ENCODE measurements around the gene CAPZB. TPM values are rescaled to one million over a fixed set of nuclear protein-coding genes. Genes with fewer than 3 reads are reported as not detected.

CAPZB gene
- total RNA-seq, 1 donor from 2014 or later, result 291 TPM

GRCh38 chr1:19327301-19327700 is 158.0 kb downstream of the CAPZB start:
- H3K4me3 Mint-ChIP-seq, result no peak overlapping the region
- no peaks in the 10 kb centered on the region for H3K27me3 Mint-ChIP-seq
- no peaks in the 10 kb centered on the region for H3K9me3 Mint-ChIP-seq
- H3K36me3 Mint-ChIP-seq (ENCODE audit: low read depth), result no peaks in the 10 kb centered on the region
- DNase-seq, result no peak
- intact Hi-C loops (cut with micrococcal nuclease), result no loop called here
- no peaks in the 10 kb centered on the region for H3K4me1 Mint-ChIP-seq
- H3K27ac Mint-ChIP-seq, result no peak overlapping the region

- Mint-ChIP-seq H3K27me3 (no peaks in the 10 kb centered on the region), H3K4me3 (no peak overlapping the region), H3K9me3 (no peaks in the 10 kb centered on the region), H3K4me1 (no peaks in the 10 kb centered on the region), H3K36me3 (ENCODE audit: low read depth) (no peaks in the 10 kb centered on the region), H3K27ac (no peak overlapping the region)
- intact Hi-C loops (cut with micrococcal nuclease), result no loop called here
- DNase-seq, result no peak
Observed at GRCh38 chr1:19326748-19327065, 158.6 kb downstream of the CAPZB start.

DNA sequence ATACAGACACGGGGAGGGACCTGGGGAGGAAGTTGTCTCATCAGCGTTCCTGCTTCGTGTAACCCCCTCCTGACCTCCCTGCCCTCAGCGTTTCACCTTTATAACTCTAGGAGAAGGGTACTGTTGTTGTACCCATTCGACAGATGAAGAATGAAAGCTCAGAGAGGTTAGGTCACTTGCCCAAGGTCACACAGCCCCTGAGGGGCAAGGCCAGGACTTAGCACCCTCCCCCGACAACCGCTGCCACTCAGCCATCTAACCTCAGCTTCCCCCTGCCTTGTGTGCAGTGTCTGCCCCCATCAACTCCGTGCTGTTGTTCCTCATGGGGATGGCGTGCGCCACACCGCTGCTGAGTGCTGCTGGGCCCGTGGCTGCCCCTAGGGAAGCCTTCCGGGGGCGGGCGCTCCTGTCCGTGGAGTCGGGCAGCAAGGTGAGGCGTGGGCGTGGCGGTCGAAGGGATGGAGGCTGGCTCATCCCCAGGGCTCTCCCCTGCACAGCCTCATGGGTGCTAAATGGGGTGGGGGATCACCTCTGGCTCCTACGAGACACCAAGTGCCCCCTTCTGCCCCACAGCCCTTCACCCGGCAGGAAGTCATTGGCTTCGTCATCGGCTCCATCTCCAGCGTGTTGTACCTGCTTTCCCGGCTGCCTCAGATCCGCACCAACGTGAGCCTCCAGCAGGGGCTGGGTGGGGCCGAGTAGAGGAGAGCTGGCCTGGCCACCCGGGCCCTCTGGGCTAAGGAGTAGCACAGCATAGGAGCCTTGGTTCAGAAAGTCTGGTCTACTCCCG is 159.2 kb downstream of the CAPZB start:
- intact Hi-C loops (cut with micrococcal nuclease), result no loop called here
- H3K4me1 Mint-ChIP-seq, result no peaks in the 10 kb centered on the region
- H3K27me3 Mint-ChIP-seq, result no peaks in the 10 kb centered on the region
- no peaks in the 10 kb centered on the region for H3K36me3 Mint-ChIP-seq (ENCODE audit: low read depth)
- no peaks in the 10 kb centered on the region for H3K9me3 Mint-ChIP-seq
- no peak for DNase-seq
- no peak overlapping the region for H3K27ac Mint-ChIP-seq
- H3K4me3 Mint-ChIP-seq, result no peak overlapping the region

GRCh38 chr1:19325368-19325957 is 159.9 kb downstream of the CAPZB start:
- Mint-ChIP-seq H3K4me3 (no peak overlapping the region), H3K36me3 (ENCODE audit: low read depth) (no peaks in the 10 kb centered on the region), H3K27me3 (no peaks in the 10 kb centered on the region), H3K27ac (no peak overlapping the region), H3K4me1 (no peaks in the 10 kb centered on the region), H3K9me3 (no peaks in the 10 kb centered on the region)
- intact Hi-C loops (cut with micrococcal nuclease), result no loop called here
- no peak for DNase-seq

- no peak for DNase-seq
Observed at GRCh38 chr1:19324665-19324990, 160.7 kb downstream of the CAPZB start.

GRCh38 chr1:19323987-19324664 is 161.2 kb downstream of the CAPZB start:
- no peaks in the 10 kb centered on the region for H3K27me3 Mint-ChIP-seq
- no peak overlapping the region for H3K27ac Mint-ChIP-seq
- no peaks in the 10 kb centered on the region for H3K36me3 Mint-ChIP-seq (ENCODE audit: low read depth)
- DNase-seq, result no peak
- H3K4me3 Mint-ChIP-seq, result no peak overlapping the region
- H3K9me3 Mint-ChIP-seq, result no peaks in the 10 kb centered on the region
- H3K4me1 Mint-ChIP-seq, result no peaks in the 10 kb centered on the region
- intact Hi-C loops (cut with micrococcal nuclease), result no loop called here

More at GRCh38 chr1:19324665-19324990, 160.7 kb downstream of the CAPZB start:
- Mint-ChIP-seq H3K9me3 (no peaks in the 10 kb centered on the region), H3K27me3 (no peaks in the 10 kb centered on the region), H3K27ac (no peak overlapping the region), H3K36me3 (ENCODE audit: low read depth) (no peaks in the 10 kb centered on the region), H3K4me1 (no peaks in the 10 kb centered on the region), H3K4me3 (no peak overlapping the region)
- intact Hi-C loops (cut with micrococcal nuclease), result no loop called here

DNA sequence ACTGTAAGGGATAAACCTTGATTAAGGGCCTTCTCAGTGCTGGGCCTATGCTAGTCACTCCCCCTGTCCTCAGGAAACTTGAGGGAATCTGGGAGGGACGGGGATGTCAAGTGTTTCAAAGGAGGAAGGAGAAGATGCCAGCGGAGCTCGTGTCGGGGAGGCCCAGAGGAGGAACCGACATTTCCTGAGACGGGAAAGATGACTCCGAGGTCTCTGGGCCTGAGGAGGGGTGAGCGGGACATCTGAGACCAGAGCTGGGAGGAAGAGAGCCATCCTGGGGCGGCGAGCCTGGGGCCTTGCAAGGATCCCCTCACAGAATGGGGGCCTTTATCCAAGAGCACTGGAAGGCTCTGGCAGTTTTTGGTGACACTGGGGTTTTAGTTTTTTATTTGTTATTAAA is 162.9 kb downstream of the CAPZB start:
- Mint-ChIP-seq H3K4me1 (no peaks in the 10 kb centered on the region), H3K4me3 (no peak overlapping the region), H3K27me3 (no peaks in the 10 kb centered on the region), H3K36me3 (ENCODE audit: low read depth) (no peaks in the 10 kb centered on the region), H3K27ac (no peak overlapping the region), H3K9me3 (no peaks in the 10 kb centered on the region)
- intact Hi-C loops (cut with micrococcal nuclease), result no loop called here
- DNase-seq, result no peak

DNA sequence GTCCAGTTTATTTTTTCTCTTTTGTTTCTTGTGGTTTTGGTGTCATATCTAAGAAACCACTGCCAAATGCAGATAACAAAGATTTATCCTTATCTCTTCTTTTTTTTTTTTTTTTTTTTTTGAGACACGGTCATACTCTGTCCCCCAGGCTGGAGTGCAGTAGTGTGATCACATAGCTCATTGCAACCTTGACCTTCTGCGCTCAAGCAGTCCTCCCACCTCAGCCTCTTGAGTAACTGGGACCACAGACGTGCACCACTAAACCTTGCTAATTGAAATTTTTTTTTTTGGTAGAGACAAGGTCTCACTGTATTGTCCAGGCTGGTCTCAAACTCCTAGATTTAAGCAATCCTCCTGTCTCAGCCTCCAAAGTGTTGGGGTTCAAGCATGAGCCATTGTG is 164.3 kb downstream of the CAPZB start:
- intact Hi-C loops (cut with micrococcal nuclease), result no loop called here
- Mint-ChIP-seq H3K27me3 (no peaks in the 10 kb centered on the region), H3K4me3 (no peak overlapping the region), H3K36me3 (ENCODE audit: low read depth) (no peaks in the 10 kb centered on the region), H3K4me1 (peaks cover 3% of the 10 kb centered on the region), H3K27ac (no peak overlapping the region), H3K9me3 (no peaks in the 10 kb centered on the region)
- DNase-seq, result no peak

DNA sequence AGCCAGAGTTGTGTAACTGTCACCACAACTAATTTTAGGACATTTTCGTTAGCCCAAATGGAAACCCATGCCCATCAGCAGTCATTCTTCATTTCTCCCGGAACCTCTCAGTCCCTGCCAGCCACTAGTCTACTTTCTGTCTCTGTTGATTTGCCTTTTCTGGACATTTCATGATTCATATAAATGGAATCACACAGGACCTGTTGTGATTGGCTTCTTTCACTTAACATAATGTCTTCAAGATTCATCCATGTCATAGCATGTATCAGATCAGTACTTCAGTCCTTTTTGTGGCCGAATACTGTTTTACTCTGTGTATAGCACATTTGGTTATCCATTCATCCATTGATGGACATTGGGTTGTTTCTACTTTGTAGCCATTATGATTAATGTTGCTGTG is 166.1 kb downstream of the CAPZB start:
- Mint-ChIP-seq H3K27me3 (no peaks in the 10 kb centered on the region), H3K36me3 (ENCODE audit: low read depth) (no peaks in the 10 kb centered on the region), H3K4me1 (peaks cover 15% of the 10 kb centered on the region), H3K9me3 (no peaks in the 10 kb centered on the region), H3K27ac (no peak overlapping the region), H3K4me3 (no peak overlapping the region)
- DNase-seq, result no peak
- intact Hi-C loops (cut with micrococcal nuclease), result no loop called here

- H3K9me3 Mint-ChIP-seq, result no peaks in the 10 kb centered on the region
- no peak overlapping the region for H3K4me3 Mint-ChIP-seq
- no peaks in the 10 kb centered on the region for H3K27me3 Mint-ChIP-seq
- DNase-seq, result no peak
- no peak overlapping the region for H3K27ac Mint-ChIP-seq
- no peaks in the 10 kb centered on the region for H3K36me3 Mint-ChIP-seq (ENCODE audit: low read depth)
- H3K4me1 Mint-ChIP-seq, result peaks cover 24% of the 10 kb centered on the region
- intact Hi-C loops (cut with micrococcal nuclease), result no loop called here
Observed at GRCh38 chr1:19317126-19317910, 168.0 kb downstream of the CAPZB start.

DNA sequence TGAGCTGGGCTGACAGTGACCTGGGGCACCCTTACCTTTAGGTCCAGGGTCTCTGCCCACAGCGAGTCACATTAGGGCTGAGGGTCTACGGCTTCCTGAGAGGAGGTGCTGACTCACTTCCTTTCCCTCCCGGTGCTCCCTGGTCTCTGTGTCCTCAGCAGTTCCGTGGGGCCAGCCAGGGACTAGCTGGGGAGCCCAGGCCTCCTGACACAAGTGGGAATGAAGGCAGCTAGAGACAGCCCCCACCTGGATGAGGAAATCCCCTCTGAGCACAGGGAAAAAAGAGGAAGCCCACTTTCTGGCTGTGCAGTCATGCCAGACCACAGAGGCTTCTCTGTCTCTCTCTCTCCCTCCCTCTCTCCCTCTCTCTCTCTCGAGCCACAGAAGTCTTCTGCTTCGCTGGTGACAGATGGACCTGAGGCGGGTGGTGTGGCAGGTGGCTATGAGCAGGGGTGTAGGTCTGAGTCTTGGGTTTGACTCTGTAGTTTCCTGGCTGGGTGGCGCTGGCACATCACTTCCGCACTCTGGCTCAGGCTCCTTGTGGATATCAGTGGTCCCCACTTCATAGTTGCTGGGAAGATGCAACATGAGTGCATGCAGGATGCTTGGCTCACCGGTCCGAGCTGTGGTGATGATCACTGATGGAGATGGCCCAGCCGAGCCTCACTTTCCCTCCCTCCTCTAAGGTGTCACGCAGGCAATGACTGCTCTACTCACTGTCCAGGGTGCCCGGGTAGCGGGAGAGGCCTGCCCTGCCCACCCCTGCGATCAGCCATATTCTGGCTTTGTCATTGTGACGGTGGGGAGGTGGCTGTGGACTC is 169.8 kb downstream of the CAPZB start:
- peak overlapping the region; percentile 18 for H3K4me3 Mint-ChIP-seq
- no peaks in the 10 kb centered on the region for H3K9me3 Mint-ChIP-seq
- H3K27ac Mint-ChIP-seq, result peak overlapping the region; percentile 68
- H3K36me3 Mint-ChIP-seq (ENCODE audit: low read depth), result peaks cover 1% of the 10 kb centered on the region
- intact Hi-C loops (cut with micrococcal nuclease), result no loop called here
- no peaks in the 10 kb centered on the region for H3K27me3 Mint-ChIP-seq
- H3K4me1 Mint-ChIP-seq, result peaks cover 31% of the 10 kb centered on the region
- DNase-seq, result no peak

- no peaks in the 10 kb centered on the region for H3K9me3 Mint-ChIP-seq
- no peak overlapping the region for H3K27ac Mint-ChIP-seq
- H3K4me3 Mint-ChIP-seq, result no peak overlapping the region
- no peaks in the 10 kb centered on the region for H3K27me3 Mint-ChIP-seq
- H3K4me1 Mint-ChIP-seq, result peaks cover 33% of the 10 kb centered on the region
- H3K36me3 Mint-ChIP-seq (ENCODE audit: low read depth), result peaks cover 1% of the 10 kb centered on the region
- intact Hi-C loops (cut with micrococcal nuclease), result no loop called here
- DNase-seq, result peak; percentile 57
Observed at GRCh38 chr1:19313961-19314882, 171.1 kb downstream of the CAPZB start.

DNA sequence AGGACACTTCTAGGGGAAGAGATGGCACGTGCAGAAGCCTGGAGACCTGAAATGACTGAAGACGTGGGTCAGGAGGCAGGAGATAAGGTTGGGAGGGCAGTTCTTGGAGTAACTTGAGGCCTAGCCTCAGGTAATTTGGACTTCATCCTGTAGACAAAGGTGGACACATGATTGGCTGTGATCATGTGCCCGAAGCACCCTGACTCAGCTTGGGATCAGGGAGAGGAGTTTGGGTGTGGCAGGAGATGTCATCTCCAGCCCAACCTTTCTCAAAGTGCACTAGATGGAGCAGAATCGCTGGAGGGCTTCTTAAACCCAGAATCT is 171.7 kb downstream of the CAPZB start:
- peaks cover 1% of the 10 kb centered on the region for H3K36me3 Mint-ChIP-seq (ENCODE audit: low read depth)
- peak overlapping the region; percentile 75 for H3K27ac Mint-ChIP-seq
- intact Hi-C loops (cut with micrococcal nuclease), result no loop called here
- DNase-seq, result peak; percentile 57
- H3K4me3 Mint-ChIP-seq, result peak overlapping the region; percentile 92
- peaks cover 35% of the 10 kb centered on the region for H3K4me1 Mint-ChIP-seq
- no peaks in the 10 kb centered on the region for H3K27me3 Mint-ChIP-seq
- no peaks in the 10 kb centered on the region for H3K9me3 Mint-ChIP-seq
